ENCODE data around the gene SKOR2.
"Not testable (repeated sequence)": the region's sequence is repeated elsewhere in the genome, so short reads cannot be mapped to it uniquely, and the experiment has no call there.

The SKOR2 gene

DNA sequence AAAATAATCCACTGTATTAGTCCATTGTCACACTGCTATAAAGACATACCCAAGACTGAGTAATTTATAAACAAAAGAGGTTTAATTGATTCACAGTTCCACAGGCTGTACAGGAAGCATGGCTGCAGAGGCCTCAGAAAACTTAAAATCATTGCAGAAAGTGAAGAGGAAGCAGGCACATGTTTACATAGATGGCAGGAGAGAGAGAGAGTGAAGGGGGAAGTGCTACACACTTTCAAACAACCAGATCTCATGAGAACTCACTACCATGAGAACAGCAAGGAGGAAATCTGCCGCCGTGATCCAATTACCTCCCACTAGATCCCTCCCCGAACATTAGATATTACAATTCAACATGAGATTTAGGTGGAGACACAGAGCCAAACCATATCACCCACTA lies 55.5 kb downstream of the SKOR2 start:
- not testable (repeated sequence) for DNase-seq

DNA sequence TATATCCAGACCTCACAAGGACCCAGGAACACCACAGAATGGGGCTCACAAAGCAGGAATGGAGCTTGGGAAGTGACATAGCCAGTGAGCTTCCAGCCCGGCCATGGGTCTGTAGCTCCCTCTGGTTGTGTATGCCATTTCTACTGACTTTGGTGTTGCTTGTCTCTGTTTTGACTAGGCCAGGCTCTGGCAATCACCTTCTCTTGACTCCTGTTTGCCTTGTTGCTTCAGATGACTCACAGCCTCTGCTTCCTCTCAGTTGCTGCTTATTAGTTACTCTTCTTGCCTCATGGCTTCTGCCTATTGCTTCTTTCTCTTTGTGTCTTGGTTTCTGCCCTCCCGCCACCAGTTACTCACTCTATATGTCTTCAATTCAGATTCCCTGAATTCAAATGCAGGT lies 59.5 kb downstream of the SKOR2 start:
- no peak for DNase-seq

DNA sequence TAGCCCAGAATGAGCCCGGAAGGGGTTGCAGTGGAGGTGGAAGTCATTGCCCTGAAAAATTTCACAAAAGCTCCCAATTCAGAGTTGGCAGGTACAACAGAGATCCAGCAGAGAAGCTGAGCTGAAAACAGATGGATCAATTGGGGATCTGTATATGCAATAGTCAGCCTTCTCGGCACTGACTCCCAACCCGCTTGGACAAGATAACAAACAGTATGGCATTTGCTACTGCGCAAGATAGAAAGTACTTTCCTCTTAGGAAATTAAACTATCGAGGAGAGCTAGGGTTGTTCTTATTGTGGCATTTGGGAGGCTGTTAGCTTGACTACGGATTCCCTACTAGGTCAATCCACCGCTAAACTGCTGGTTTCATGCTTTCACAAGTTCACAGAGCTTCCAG lies 63.7 kb downstream of the SKOR2 start:
- no peak for DNase-seq

DNA sequence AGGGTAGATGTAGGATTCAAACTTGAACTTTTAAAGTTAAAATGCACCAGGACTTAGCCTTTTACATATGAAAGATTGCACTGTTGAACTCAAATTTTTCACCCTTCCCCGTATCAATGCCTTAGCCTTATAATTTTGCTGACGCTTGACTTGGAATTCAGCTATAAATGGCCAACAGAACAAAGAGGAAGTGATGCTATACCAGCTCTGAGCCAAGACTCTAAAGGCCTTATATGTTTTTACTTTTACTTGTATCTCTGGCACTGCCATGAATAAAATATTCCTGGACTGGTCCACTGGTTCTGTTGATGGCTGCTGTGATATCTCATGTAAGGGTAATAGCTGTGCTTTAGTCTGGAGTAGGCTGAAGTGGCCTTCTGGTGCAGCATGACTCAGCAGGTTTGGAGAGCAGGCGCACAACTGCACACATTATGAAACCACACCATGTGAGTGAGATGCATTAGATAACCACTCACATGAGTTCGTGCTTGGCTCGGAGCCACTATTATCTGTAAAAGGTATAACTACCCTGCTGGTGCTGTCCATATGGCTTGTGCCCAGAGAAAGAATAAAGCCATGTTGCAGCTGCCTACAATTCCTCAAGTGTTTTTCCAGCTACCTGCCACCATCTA lies 66.9 kb downstream of the SKOR2 start:
- no peak for DNase-seq

DNA sequence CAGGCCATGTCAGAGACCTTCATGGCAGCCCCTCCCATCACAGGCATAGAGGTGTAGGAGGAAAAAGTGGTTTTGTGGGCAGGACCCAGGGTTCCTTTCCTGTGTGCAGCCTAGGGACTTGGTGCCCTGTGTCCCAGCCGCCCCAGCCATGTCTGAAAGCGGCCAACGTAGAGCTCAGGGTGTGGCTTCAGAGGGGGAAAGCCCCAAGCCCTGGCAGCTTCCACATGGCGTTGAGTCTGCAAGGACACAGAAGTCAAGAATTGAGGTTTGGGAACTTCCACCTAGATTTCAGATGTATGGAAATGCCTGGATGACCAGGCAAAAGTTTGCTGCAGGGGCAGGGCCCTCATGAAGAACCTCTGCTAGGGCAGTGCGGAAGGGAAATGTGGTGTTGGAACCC lies 69.3 kb downstream of the SKOR2 start:
- DNase-seq = not testable (repeated sequence)

DNA sequence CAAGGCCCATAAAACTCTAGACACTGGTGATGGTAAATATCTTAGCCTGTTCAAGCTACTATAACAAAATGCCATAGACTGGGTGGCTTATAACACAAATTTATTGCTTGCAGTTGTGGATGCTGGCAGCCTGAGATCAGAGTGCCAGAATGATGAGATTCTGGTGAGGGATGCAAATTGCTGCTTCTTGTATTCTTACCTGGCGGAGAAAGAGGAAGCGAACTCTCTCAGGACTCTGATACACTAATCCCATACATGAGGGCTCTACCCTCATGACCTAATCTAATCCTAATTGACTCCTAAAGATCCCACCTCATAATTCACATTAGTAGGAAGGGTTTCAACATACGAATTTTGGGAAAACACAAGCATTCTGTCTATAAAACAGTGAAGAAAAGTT lies 70.7 kb downstream of the SKOR2 start:
- no peak for DNase-seq

DNA sequence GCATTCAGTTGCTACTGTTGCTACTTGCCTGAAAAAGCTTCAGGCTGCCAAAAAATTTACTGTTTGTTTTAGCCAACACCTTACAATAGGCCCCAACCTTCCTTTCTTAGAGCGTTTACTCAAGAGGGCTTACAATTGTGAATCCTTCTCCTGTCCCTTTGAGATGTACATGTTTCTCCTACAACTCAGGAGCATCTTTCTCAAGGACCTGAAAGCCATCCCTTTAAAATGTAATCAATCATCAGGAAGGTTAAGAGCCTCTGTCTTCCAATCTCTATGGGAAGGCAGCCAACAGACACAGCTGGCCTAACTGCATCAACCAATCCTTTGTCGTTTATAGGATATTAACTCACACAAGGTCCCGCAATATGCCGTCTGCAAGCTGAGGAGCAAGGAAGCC lies 71.9 kb downstream of the SKOR2 start:
- no peak for DNase-seq

DNA sequence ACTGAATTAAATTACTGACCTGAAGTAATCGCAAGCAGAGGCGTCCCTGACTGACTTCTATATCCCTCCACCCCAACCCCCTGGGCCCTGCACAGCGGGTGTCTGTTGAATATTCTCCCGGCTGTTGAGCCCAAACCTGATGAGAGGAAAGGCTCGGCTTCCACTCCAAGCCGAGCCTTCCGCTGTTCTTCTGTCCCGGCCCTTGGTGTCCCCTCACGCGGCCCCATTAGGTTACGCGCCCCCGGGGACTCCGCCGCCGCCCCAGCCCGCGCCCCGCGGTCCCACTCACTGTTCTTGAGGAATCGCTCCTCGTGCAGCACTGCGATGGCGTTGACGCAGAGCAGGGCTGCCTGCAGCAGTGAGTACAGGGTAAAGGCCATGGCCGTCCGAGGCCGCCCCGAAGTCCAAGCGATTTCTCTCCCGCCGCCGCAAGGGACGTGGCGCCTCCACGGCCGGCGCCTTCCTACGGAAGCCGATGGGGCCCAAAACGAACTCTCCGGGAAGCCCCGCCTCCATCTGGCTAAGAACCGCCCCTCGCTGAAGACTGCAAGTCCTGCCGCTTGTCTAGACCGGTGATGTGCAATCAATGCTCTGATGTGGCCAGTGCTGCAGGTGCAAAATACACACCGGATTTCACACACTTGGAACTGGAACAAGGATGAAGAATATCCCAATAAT lies 75.4 kb downstream of the SKOR2 start, which contains the start of gene IER3IP1:
Gene IER3IP1 (minus strand): TSS at position 467 of the 678 bp plus-strand sequence. CDS start 87 bp downstream, at position 380.
- DNase-seq = peak; percentile 82

DNA sequence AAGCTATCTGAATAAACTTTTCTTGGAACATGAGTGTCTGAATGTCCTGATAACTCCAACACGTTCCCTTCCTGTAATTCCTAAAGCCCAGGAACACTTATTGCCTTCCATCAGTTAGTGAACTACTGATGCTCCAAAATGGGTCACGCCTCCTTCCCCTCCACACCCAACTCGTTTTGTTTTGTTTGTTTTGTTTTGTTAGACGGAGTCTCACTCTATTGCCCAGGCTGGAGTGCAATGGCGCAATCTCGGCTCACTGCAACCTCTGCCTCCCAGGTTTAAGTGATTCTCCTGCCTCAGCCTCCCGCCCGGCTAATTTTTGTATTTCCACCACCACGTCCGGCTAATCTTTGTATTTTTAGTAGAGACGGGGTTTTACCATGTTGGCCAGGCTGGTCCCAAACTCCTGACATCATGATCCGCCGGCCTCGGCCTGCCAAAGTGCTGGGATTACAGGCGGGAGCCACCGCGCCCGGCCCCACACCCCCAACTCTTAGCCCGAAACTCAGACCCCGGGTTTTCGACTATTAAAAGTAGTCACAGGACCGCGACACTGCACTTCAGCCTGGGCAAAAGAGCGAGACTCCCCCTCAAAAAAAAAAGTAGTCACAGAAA lies 76.1 kb downstream of the SKOR2 start:
- DNase-seq = no peak

DNA sequence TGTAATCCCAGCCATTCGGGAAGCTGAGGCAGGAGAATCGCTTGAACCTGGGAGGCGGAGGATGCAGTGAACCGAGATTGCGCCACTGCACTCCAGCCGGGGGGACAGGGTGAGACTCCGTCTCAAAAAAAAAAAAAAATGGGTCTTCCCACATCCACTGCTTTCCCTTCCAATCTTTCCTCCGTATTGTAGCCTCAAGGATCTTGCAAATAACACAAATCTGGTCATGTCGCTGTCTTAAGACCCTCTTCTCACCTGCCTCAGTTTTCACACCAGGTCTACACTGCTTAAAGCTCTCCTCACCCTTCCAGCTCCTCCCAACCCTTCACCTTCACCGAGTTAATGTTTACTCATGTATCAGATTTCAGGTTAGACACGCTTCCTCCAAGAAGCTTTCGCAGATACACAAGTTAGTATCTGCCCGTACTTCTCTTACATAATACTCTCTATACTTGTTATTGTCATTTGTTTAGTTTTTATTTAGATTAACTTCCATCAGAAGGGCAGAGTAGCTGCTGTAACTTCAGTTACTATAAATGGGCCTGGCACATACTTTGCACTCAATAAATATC lies 76.8 kb downstream of the SKOR2 start:
- no peak for DNase-seq

DNA sequence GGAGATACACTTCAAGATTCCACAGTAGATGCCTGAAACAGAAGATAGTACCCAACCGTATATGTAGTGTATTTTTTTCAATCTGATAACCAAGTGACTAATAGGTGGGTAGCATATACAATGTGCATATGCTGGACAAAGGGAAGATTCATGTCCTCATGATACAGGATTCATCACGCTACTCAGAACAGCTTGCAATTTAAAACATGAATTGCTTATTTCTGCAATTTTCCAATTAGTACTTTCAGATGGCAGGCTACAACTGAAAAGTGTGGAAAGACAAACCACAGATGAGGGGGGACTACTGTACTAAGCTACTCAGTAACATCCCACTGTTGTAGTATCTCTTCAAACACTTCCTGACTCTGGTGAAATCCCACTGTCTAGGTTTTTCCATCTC lies 79.0 kb downstream of the SKOR2 start:
- DNase-seq = no peak

DNA sequence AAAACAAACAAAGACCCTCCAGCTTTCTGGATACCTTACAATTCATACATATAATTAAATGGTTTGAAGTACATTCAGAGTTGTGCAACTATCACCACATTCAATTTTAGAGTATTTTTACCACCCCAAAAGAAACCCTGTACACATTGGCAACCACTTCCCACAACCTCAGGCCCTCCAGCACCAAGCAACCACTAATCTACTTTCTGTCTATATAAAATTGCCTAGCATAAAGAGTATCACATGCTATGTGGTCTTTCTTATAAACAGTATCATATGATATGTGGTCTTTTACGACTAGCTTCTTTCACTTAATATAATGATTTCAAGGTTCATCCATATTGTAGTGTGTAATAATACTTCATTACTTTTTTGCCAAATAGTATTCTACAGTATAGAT lies 82.5 kb downstream of the SKOR2 start:
- no peak for DNase-seq

DNA sequence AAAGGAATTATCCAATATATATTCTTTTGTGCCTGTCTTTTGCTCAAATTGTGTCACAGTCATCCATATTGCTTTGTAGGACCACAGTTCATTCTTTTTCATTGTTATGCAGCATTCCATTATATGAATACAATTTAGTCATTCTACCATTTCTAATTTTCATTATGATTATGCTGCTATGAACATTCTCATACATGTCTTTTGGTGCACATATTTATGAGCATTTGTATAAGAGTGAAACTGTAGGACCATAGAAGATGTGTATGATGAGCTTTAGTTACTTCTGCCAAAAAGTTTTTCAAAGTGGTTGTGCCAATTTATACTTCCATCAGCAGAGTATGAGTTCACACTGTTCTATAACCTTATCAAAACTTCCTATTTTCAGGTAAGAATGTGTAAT lies 83.0 kb downstream of the SKOR2 start:
- no peak for DNase-seq

DNA sequence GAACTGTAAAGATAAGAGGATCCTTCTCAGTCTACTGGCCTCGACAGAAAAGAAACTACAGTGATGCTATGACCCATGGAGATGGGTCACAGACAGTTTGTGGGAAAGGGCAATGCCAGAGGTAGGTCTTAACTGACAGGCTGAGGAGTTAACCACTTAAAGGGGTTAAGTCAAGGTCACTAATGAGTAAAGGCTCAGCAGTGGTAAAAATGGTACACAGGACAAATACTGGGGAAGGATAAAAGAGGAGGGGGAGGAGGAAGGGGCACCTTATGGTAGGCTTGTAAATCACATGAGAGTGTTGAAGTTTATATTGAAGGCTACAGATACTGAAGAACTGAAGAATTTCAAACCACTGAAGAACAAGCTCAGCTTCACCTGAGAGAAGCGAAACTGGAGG lies 85.2 kb downstream of the SKOR2 start:
- no peak for DNase-seq

DNA sequence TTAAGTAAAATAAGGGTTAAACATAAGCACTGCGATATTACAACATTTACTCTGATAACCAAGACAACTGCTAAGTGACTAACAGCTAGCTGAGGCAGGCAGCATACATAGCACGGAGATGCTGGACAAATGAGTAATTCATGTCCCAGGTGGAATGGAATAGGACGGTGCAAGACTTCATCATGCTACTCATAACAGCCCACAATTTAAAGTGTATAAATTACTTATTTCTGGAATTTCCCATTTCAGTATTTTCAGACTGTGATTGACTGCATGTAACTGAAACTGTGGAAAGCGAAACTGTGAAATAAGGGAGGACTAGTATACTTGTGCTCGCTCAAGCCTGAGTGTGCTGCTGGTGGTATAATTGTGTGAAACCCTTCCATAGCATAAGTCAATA lies 88.2 kb downstream of the SKOR2 start:
- no peak for DNase-seq

DNA sequence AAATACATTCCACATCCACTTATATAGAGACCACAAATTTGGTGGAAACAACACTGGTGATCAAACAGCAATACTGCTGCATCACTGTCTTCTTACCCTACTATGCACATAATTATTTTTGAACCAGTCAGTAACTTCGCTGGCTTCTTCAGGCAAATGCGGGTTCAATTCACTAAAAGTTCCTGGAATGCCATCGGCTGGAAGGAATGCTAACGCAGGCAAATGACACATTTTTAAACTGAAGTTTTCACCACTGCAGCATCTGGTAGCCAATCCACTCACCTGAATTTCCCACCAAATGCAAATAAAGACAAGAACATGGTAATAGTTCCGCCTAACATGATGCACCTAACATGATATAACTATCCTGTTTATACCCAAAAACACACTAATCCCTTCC lies 91.2 kb downstream of the SKOR2 start:
- DNase-seq = no peak

DNA sequence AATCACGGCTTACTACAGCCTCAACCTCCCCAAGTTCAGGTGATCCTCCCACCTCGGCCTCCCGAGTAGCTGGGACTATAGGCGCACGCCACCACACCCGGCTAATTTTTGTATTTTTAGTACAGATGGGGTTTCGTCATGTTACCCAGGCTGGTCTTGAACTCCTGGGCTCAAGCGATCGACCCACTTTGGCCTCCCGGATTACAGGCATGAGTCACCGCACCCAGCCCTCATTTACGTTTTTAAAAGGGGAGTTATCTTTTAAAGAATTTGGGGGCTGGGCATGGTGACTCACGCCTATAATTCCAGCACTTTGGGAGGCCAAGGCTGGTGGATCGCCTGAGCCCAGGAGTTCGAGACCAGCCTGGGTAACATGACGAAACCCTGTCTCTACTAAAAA lies 93.1 kb downstream of the SKOR2 start:
- not testable (repeated sequence) for DNase-seq

Data from activated effector memory CD4-positive, alpha-beta T cell treated with Interleukin-2 at 50 U/mL for 16 hours (primary cell).